Endothelial cell (in vitro differentiated cells): ENCODE measurements around the gene ATIC. TPM values are rescaled to one million over a fixed set of nuclear protein-coding genes. Genes with fewer than 3 reads are reported as not detected.

Experiments used
- DNase-seq: peaks from one replicate; pipeline ENCODE4 v3.0.0; 2021; ENCODE audit warnings: low spot score
- H3K27ac Mint-ChIP-seq: one replicate; pipeline ENCODE4 v1.8.0; 2021; ENCODE audit warnings: mixed read lengths, inconsistent platforms; ENCODE audit not compliant: unreplicated experiment
- H3K27me3 Mint-ChIP-seq: one replicate; pipeline ENCODE4 v1.8.0; 2021; ENCODE audit warnings: mild to moderate bottlenecking, moderate library complexity, mixed read lengths, inconsistent platforms; ENCODE audit not compliant: unreplicated experiment
- H3K36me3 Mint-ChIP-seq: one replicate; pipeline ENCODE4 v1.8.0; 2021; ENCODE audit warnings: mild to moderate bottlenecking, low read depth, mixed read lengths, inconsistent platforms; ENCODE audit not compliant: unreplicated experiment
- H3K4me1 Mint-ChIP-seq: one replicate; pipeline ENCODE4 v1.8.0; 2021; ENCODE audit warnings: mild to moderate bottlenecking, mixed read lengths, inconsistent platforms; ENCODE audit not compliant: unreplicated experiment
- H3K4me3 Mint-ChIP-seq: one replicate; pipeline ENCODE4 v1.8.0; 2021; ENCODE audit warnings: mild to moderate bottlenecking, mixed read lengths, inconsistent platforms; ENCODE audit not compliant: unreplicated experiment
- H3K9me3 Mint-ChIP-seq: one replicate; pipeline ENCODE4 v1.8.0; 2021; ENCODE audit warnings: mixed read lengths, inconsistent platforms; ENCODE audit not compliant: unreplicated experiment
- total RNA-seq: library from RNA; stranded (reverse); fragmentation: NEBNext Ultra II Directional; extraction: Animal tissue kit (Norgen Biotek cat#: 25700); gene quantifications from one replicate; pipeline ENCODE4 v1.2.1, GENCODE V29; 2021; ENCODE audit not compliant: unreplicated experiment
- TF ChIP-seq, protein P1 (sequence below): fragments of 200-600 bp; sonication (generic); IDR thresholded peaks from one replicate; pipeline ENCODE4 v1.5.0; 2021; ENCODE audit warnings: antibody characterized with exemption; ENCODE audit not compliant: unreplicated experiment

ATIC gene
- total RNA-seq, 1 donor from 2014 or later, result 29.3 TPM

DNA sequence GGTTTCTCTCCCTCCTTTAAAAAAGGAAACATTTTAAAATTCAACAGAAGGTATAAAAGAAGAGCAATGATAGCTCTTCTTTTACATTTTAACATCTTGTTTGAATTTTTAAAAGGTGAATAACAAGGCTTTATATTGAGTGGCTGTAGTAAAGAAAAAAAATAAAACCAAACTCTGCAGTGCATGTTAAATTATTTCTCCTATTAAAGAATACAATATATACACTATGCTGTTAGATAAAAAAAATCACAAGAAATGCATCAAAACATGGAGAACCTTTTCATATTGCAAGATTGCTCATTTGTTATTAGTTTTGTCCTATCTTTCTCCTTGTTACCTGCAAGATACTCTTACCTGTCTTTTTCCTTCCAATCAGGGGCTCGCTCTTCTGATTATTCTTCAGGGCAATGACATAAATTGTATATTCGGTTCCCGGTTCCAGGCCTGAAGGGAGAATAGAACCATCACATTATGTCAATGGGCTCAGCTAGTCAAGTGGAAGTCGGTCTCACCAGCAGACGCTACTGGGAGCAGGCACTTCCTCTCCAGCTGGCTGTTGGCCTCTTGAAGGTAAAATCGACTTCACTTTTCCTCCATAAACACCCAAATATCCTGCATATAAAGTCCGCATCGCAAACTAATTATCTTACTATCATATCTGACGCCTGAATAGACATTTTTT, 61.2 kb downstream of the ATIC start:
- DNase-seq, result no peak
- Mint-ChIP-seq H3K9me3 (no peaks in the 10 kb centered on the region), H3K4me1 (no peaks in the 10 kb centered on the region), H3K27ac (no peak overlapping the region), H3K36me3 (peaks cover 61% of the 10 kb centered on the region), H3K27me3 (no peaks in the 10 kb centered on the region), H3K4me3 (no peak overlapping the region)
- TF ChIP-seq, protein P1, sequence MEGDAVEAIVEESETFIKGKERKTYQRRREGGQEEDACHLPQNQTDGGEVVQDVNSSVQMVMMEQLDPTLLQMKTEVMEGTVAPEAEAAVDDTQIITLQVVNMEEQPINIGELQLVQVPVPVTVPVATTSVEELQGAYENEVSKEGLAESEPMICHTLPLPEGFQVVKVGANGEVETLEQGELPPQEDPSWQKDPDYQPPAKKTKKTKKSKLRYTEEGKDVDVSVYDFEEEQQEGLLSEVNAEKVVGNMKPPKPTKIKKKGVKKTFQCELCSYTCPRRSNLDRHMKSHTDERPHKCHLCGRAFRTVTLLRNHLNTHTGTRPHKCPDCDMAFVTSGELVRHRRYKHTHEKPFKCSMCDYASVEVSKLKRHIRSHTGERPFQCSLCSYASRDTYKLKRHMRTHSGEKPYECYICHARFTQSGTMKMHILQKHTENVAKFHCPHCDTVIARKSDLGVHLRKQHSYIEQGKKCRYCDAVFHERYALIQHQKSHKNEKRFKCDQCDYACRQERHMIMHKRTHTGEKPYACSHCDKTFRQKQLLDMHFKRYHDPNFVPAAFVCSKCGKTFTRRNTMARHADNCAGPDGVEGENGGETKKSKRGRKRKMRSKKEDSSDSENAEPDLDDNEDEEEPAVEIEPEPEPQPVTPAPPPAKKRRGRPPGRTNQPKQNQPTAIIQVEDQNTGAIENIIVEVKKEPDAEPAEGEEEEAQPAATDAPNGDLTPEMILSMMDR, result no peak

DNA sequence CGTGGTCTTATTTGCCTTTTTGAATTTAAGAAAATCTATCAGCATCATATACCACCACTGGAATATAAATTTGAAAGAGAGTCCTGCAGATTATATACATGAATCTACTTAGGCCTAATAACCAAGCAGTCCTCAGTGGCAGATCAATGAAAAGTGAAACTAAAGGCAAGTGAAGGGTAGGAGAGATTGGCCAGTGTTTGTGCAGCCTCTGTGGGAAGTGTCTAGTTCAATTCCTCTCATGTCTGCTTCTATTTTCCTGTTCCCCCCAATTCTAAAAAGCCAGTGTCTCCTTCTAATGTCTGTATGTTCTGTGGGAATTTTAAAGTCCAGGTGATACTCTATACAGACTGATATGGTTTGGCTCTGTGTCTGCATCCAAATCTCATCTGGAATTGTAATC, 62.1 kb downstream of the ATIC start:
- Mint-ChIP-seq H3K36me3 (peaks cover 64% of the 10 kb centered on the region), H3K4me3 (peak overlapping the region; percentile 38), H3K27ac (no peak overlapping the region), H3K4me1 (no peaks in the 10 kb centered on the region), H3K9me3 (no peaks in the 10 kb centered on the region), H3K27me3 (no peaks in the 10 kb centered on the region)
- no peak for DNase-seq
- TF ChIP-seq, protein P1, result no peak

DNA sequence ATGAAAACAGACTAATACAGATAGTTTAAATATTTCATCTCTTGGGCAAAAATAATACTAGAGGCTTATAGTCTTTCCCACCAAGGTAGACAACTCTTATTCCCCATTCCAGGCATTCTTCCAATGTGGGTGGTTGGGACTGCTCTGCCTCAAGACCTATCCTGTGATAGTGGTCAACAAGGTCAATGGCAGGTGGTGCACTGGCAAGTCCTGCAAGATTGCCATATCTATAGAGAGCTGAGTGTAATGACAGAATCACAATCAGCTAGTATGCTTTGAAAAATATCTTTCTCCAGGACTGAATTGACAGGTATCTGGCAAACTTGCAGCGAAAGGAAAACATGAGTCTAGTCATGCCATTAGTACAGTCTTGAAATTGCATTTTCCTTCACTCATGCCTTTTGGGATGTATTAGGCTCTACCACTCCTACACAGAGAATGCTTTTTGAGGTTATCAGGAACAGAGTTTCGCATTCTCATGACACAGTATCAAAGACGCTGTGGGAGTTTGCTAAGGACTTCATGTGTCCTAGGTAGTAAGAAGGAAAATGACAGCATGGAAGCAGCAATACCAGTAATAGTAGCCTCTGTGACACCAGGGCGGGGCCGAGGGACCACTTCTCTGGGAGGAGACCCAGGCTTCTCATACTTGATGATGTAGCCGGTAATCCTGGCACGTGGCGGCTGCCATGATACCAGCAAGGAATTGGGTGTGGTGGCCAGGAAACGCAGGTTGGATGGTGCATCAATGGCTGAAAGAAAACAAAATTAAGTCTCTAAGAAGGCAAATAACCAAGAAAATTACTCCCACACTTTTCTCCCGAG, 63.0 kb downstream of the ATIC start:
- Mint-ChIP-seq H3K27me3 (no peaks in the 10 kb centered on the region), H3K4me1 (no peaks in the 10 kb centered on the region), H3K36me3 (peaks cover 63% of the 10 kb centered on the region), H3K27ac (no peak overlapping the region), H3K4me3 (peak overlapping the region; percentile 38), H3K9me3 (no peaks in the 10 kb centered on the region)
- TF ChIP-seq, protein P1, result no peak
- no peak for DNase-seq

DNA sequence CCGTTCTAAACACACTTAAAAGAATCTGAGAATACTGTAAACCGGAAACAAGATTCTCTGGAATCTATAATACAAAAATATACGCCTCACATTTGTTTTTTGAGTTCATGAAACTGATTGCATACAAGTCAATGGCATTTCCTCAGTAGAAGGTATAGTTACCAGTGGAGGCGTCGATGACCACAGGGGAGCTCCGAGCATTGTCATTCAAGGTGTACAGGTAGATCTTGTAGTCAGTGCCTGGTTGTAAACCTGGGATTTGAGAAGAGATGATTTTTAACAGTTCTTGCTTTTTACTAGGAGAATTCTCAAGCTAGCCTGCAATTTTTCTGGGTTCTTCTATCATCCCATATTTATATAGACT, 63.6 kb downstream of the ATIC start:
- Mint-ChIP-seq H3K9me3 (no peaks in the 10 kb centered on the region), H3K27ac (no peak overlapping the region), H3K36me3 (peaks cover 61% of the 10 kb centered on the region), H3K4me3 (no peak overlapping the region), H3K27me3 (no peaks in the 10 kb centered on the region), H3K4me1 (no peaks in the 10 kb centered on the region)
- no peak for DNase-seq
- TF ChIP-seq, protein P1, result no peak
